Loucy (cell line): ENCODE data around the gene CIRBP.

Source experiments
- H2AFZ ChIP-seq: fragments of 200-600 bp; sonication (generic); 2 replicates; pipeline ENCODE4 v1.6.0; 2016; ENCODE audit warnings: antibody characterized with exemption, mild to moderate bottlenecking, low read length, moderate library complexity
- H3F3A ChIP-seq: fragments of 200-600 bp; 2 replicates; pipeline ENCODE4 v1.6.0; 2016; ENCODE audit warnings: antibody characterized with exemption, low read depth, mild to moderate bottlenecking
- H3K27me3 ChIP-seq: fragments of 200-600 bp; sonication (generic); 2 replicates; pipeline ENCODE4 v1.6.1; 2014; ENCODE audit warnings: low read length, mild to moderate bottlenecking; ENCODE audit not compliant: insufficient read depth, poor library complexity, severe bottlenecking
- H3K36me3 ChIP-seq: fragments of 200-600 bp; sonication (generic); 2 replicates; pipeline ENCODE4 v1.6.1; 2016; ENCODE audit warnings: low read length; ENCODE audit not compliant: insufficient read depth
- H3K4me1 ChIP-seq: fragments of 200-600 bp; sonication (generic); 2 replicates; pipeline ENCODE4 v1.5.1; 2014; ENCODE audit warnings: low read length, mild to moderate bottlenecking; ENCODE audit not compliant: insufficient read depth, poor library complexity, severe bottlenecking
- H3K4me2 ChIP-seq: fragments of 200-600 bp; sonication (generic); 2 replicates; pipeline ENCODE4 v1.6.0; 2014; ENCODE audit warnings: antibody characterized with exemption, low read length, low read depth, mild to moderate bottlenecking; ENCODE audit not compliant: poor library complexity, severe bottlenecking
- H3K4me3 ChIP-seq: fragments of 200-600 bp; sonication (generic); 2 replicates; pipeline ENCODE4 v1.5.1; 2014; ENCODE audit warnings: low read length, mild to moderate bottlenecking, mixed read lengths; ENCODE audit not compliant: poor library complexity, severe bottlenecking
- H3K79me2 ChIP-seq: fragments of 200-600 bp; sonication (generic); 2 replicates; pipeline ENCODE4 v1.6.1; 2014; ENCODE audit warnings: low read length; ENCODE audit not compliant: insufficient read depth
- H3K9ac ChIP-seq: fragments of 200-600 bp; sonication (generic); 2 replicates; pipeline ENCODE4 v1.6.0; 2014; ENCODE audit warnings: mild to moderate bottlenecking, low read depth, low read length, moderate library complexity; ENCODE audit not compliant: poor library complexity, severe bottlenecking
- H3K9me2 ChIP-seq: fragments of 200-600 bp; sonication (generic); replicated peaks from 2 replicates; pipeline ENCODE4 v1.6.1; 2016; ENCODE audit warnings: low read depth, low read length, mixed read lengths
- H3K9me3 ChIP-seq: fragments of 200-600 bp; sonication (generic); 2 replicates; pipeline ENCODE4 v1.6.1; 2014; ENCODE audit warnings: mild to moderate bottlenecking, antibody characterized with exemption, low read length, low read depth; ENCODE audit not compliant: insufficient read depth
- H4K20me1 ChIP-seq: fragments of 200-600 bp; sonication (generic); 2 replicates; pipeline ENCODE4 v1.6.0; 2014; ENCODE audit warnings: antibody characterized with exemption, low read length, mild to moderate bottlenecking; ENCODE audit not compliant: insufficient read depth, poor library complexity, severe bottlenecking
- CTCF ChIP-seq: fragments of 200-600 bp; sonication (generic); conservative IDR thresholded peaks from 2 replicates; pipeline ENCODE4 v1.5.1; 2014; ENCODE audit warnings: mild to moderate bottlenecking, antibody characterized with exemption, low read length
- EZH2phosphoT487 ChIP-seq: fragments of 200-600 bp; IDR thresholded peaks from 2 replicates; pipeline ENCODE4 v1.6.1; 2018; ENCODE audit warnings: antibody characterized with exemption, mild to moderate bottlenecking, moderate library complexity, borderline replicate concordance

CIRBP gene

GRCh38 chr19:1278074-1278473, 8.9 kb downstream of the CIRBP start:
- Histone ChIP-seq H3K9me3 (no peaks in the 10 kb centered on the region), H3K27me3 (no peaks in the 10 kb centered on the region), H3K36me3 (peaks cover 29% of the 10 kb centered on the region; the same call in 1 of the 2 replicates), H3K79me2 (peaks cover 36% of the 10 kb centered on the region), H4K20me1 (peaks cover 31% of the 10 kb centered on the region), H3K9me2 (no peaks in the 10 kb centered on the region), H3K4me1 (peaks cover 10% of the 10 kb centered on the region), H2AFZ (no peak overlapping the region), H3K9ac (no peak overlapping the region), H3K4me2 (no peak overlapping the region), H3K4me3 (no peak overlapping the region), H3F3A (peaks cover 7% of the 10 kb centered on the region; the same call in 1 of the 2 replicates)
- TF ChIP-seq EZH2phosphoT487 (no peak), CTCF (no peak)

GRCh38 chr19:1278713-1279660, 9.9 kb downstream of the CIRBP start:
- H4K20me1 ChIP-seq, result peaks cover 22% of the 10 kb centered on the region
- H3K4me1 ChIP-seq, result peaks cover 10% of the 10 kb centered on the region
- no peaks in the 10 kb centered on the region for H3K27me3 ChIP-seq
- no peak overlapping the region for H3K4me3 ChIP-seq
- no peak overlapping the region for H3K4me2 ChIP-seq
- H3F3A ChIP-seq, result peaks cover 3% of the 10 kb centered on the region; the same call in 1 of the 2 replicates
- no peak overlapping the region for H3K9ac ChIP-seq
- H2AFZ ChIP-seq, result no peak overlapping the region
- H3K9me3 ChIP-seq, result no peaks in the 10 kb centered on the region
- peaks cover 27% of the 10 kb centered on the region for H3K79me2 ChIP-seq
- H3K36me3 ChIP-seq, result peaks cover 20% of the 10 kb centered on the region; the same call in 1 of the 2 replicates
- no peaks in the 10 kb centered on the region for H3K9me2 ChIP-seq
- TF ChIP-seq EZH2phosphoT487 (no peak), CTCF (no peak)

GRCh38 chr19:1279782-1280341, 10.7 kb downstream of the CIRBP start:
- H4K20me1 ChIP-seq, result peaks cover 13% of the 10 kb centered on the region
- no peak overlapping the region for H3K4me3 ChIP-seq
- no peaks in the 10 kb centered on the region for H3K9me3 ChIP-seq
- H3K27me3 ChIP-seq, result no peaks in the 10 kb centered on the region
- no peaks in the 10 kb centered on the region for H3F3A ChIP-seq
- peaks cover 6% of the 10 kb centered on the region for H3K4me1 ChIP-seq
- H3K9me2 ChIP-seq, result no peaks in the 10 kb centered on the region
- H3K4me2 ChIP-seq, result no peak overlapping the region
- H3K36me3 ChIP-seq, result peaks cover 12% of the 10 kb centered on the region; the same call in 1 of the 2 replicates
- no peak overlapping the region for H3K9ac ChIP-seq
- TF ChIP-seq CTCF (peak; percentile 97), EZH2phosphoT487 (no peak)
- no peak overlapping the region for H2AFZ ChIP-seq
- H3K79me2 ChIP-seq, result peaks cover 18% of the 10 kb centered on the region
